ENCODE measurements around the gene PLCG2.

The PLCG2 gene

GRCh38 chr16:81881228-81881627 is 102.1 kb downstream of the PLCG2 start:
- no peak for DNase-seq

- no peak for DNase-seq
These were observed 103.5 kb downstream of the PLCG2 start for GRCh38 chr16:81882559-81882958.

GRCh38 chr16:81883235-81883634 is 104.1 kb downstream of the PLCG2 start:
- no peak for DNase-seq

GRCh38 chr16:81885976-81886586 is 107.0 kb downstream of the PLCG2 start:
- peak; percentile 12 to 27 for DNase-seq

- DNase-seq: no peak
These were observed 109.7 kb downstream of the PLCG2 start for GRCh38 chr16:81888520-81889394.

DNA sequence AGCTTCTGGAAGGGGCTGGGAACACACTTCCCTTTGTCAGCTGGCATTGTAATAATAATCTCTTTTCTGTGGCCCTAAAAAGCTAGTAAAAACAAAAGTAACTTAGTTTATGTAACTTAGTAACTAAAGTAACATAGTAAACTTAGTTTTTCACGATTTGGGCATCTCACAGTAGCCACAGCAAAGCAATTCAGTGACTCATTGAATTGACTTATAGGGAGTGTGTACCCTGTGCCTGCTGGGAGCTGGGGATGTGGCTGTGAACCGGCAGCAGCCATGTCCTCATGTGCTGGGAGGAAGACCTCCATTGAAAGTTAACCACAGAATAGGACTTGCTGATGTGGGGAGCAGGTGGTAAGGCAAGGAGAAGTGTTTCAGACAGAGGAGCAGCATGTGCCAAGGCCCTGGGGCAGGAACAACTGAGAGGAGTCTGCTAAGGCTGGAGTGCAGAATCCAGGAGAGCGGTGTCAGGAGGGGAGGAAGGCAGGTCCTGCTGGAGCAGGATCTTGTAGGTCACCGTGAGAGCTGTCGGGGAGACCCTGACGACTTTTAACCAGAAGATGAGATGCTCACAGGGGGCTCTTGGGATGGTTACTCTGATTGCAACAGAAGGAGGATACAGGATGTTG is 112.8 kb downstream of the PLCG2 start:
- DNase-seq: no peak

DNA sequence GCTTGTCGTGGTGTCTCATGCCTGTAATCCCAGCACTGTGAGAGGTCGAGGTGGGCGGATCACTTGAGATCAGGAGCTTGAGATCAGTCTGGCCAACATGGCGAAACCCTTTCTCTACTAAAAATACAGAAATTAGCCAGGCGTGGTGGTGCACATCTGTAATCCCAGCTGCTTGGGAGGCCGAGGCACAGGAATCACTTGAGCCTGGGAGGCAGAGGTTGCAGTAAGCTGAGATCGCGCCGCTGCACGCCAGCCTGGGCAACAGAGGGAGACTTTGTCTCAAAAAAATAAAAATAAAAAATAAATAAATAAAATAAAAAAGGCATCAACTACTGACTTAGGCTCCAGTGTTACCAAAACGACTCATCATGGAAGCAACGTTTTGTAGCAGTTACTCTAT is 115.5 kb downstream of the PLCG2 start:
- no peak for DNase-seq

GRCh38 chr16:81896902-81897301 is 117.8 kb downstream of the PLCG2 start:
- no peak for DNase-seq

DNA sequence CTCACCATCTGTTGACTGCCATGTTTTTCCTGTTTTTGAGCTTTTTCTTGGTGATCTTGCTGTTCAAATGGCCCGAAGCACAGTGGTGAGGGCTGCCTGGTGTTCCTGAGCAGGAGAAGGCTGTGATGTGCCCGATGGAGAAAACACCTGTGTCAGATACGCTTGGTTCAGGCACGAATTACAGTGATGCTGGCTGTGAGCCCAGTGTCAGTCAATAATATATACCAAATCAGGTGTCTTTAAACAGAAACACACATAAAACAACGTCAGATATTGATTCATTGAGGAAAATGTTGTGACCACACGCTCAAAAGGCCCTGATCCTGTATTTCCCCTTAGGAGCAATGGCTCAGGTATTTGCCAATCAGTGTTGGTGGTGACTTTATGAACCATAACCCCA is 120.5 kb downstream of the PLCG2 start:
- DNase-seq: no peak

DNA sequence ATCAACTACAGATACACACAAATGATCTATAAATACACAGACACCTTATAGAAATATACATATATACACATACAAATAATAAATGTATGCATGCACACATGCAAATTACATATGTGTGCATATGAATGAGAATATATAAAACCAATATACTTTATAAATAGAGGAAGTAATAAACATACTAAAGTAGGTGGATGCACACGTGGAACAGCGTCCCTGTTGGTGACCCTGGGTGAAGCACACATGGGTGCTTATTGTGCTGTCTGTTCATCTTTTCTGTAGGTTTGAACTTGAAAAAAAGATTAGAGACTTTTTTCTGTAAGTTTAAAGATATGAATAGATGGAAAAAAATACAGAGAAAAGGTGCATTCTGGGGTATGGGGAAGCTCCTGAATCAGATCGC is 120.9 kb downstream of the PLCG2 start:
- no peak for DNase-seq

DNA sequence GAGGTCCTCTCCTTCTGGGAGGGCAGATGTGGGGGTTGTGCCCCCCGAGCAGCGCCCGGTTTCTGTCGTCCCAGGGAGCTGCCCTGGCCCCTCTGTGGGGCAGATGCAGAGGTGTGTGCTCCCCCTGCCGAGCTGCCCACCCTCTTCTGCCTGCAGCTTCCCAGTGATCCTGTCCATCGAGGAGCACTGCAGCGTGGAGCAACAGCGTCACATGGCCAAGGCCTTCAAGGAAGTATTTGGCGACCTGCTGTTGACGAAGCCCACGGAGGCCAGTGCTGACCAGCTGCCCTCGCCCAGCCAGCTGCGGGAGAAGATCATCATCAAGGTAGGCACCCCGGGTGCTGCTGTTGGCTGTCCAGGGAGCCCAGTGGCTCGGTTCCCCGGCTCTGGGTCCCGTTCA is 121.4 kb downstream of the PLCG2 start:
- no peak for DNase-seq

GRCh38 chr16:81901484-81901883 is 122.4 kb downstream of the PLCG2 start:
- no peak for DNase-seq

DNA sequence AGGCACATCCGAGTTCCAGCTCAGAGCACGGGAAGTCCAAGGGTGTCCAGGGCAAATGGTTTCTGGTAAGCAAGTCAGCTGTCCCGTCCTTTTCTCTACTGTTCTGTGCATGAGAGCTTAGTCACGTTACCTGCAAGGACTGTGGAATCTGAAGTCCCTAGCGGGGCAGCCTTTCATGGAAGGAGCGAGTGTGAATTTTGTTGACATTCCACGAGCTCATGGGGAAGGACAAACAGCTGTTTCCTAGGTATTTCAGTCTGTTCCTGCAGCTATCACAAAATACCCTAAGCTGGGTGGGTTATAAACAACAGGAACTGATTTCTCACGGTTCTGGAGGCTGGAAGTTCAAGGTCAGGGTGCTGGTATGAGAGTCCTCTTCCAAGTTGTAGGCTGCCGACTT is 122.9 kb downstream of the PLCG2 start:
- DNase-seq: no peak

- DNase-seq: no peak
These were observed 125.2 kb downstream of the PLCG2 start for GRCh38 chr16:81904320-81904719.

DNA sequence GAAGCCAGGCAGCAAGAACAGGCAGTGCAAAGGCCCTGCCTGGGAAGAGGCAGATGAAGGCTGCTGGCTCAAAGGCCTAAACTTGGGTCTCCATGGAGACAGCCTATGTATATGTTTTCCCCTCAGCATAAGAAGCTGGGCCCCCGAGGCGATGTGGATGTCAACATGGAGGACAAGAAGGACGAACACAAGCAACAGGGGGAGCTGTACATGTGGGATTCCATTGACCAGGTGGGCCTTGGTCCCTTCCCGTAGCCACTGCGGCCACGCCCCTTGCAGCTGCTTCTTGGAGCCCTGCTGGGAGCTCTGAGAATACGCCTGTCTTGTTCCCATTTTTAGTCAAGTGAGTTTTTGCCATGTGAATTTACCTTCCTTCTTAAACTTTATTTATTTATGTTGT is 126.2 kb downstream of the PLCG2 start:
- no peak for DNase-seq

- DNase-seq: no peak
These were observed 128.6 kb downstream of the PLCG2 start for GRCh38 chr16:81907681-81908080.

DNA sequence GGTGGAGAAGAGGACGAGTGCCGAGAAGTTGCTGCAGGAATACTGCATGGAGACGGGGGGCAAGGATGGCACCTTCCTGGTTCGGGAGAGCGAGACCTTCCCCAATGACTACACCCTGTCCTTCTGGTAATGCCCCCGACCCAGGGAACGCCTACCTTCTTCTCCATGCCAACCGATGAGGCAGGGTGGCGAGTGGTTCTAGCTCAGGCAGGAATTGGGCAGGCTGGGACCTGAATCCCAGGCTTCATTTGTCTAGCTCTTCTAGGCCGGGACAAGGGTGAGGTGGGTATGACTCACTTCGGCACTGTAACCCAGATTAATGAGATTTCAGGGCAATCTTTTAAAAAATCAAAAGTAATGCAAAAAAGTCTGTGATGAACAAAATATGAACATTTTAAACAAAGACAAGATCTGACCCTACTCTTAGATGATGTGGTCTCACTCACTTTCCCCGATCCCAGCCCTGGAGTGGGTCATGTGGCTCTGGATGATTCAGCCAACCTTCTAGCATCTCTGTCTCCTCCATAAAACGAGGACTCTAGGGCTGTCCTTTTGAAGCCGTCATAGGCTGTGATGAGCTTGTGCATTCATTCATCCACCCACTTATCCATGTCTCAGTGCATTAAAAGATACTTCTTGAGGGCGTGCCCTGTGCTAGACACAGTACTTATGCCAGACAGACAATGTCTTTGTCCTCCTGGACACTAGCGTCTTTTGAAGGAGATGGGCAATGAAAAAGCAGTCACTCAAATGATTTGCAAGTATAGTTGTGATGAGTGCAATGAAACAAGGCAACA is 129.6 kb downstream of the PLCG2 start:
- DNase-seq: no peak

DNA sequence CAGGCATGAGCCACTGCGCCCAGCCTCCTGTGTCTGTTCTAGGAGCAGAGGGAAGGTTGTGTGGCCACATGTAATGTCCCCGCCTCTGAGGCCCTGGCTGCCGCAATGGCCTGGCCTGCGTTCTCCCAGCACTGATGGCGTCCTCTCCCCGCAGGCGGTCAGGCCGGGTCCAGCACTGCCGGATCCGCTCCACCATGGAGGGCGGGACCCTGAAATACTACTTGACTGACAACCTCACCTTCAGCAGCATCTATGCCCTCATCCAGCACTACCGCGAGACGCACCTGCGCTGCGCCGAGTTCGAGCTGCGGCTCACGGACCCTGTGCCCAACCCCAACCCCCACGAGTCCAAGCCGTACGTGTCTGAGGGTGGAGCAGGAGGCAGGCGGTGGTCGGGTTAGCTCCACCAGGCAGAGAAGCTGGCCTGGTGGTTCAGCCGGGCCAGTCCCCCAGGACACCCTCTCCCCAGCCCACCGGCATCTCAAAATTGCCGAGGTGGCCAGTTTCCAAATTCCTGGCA is 131.3 kb downstream of the PLCG2 start:
- DNase-seq: no peak

- no peak for DNase-seq
These were observed 133.3 kb downstream of the PLCG2 start for GRCh38 chr16:81912395-81912794.

DNA sequence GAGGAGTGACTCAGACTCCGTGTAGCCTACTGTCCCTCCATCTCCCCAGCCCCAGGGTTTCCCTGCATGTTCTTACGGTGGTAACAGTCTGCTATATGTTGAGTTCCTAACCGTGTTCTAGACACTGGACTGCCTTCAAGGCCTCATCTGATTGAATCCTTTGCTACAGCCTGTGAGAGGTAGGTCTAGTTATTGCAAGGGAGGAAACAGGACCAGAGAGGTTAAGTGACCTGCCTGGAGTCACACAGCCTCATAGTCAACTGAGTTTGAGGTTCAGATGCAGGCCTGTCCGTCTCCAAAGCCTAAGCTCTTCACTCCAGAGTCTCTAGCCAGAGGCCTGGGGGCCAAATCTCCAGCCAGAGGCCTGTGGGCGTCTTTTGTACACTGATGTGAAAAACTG is 134.1 kb downstream of the PLCG2 start:
- DNase-seq: no peak

GRCh38 chr16:81917375-81917774 is 138.3 kb downstream of the PLCG2 start:
- no peak for DNase-seq

DNA sequence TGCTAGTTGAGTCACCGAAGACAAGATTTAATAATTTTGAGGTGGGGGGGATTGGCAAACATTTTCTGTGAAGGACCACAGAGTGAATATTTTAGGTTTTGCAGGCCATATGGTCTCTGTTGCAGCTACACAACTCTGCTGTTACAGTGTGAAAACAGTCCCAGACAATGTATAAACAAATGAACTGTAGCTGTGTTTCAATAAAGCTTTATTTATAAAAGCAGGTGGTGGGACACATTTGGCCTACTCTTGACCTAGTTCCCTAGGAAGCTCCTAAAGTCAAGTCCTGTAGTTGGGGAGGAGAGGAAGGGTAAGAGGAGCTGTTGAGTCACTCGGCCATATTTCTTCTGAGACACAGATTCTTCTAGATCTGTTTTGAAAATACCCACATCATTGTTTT is 139.8 kb downstream of the PLCG2 start:
- no peak for DNase-seq

- DNase-seq: no peak
These were observed 141.4 kb downstream of the PLCG2 start for GRCh38 chr16:81920498-81920897.
